Measurements from ENCODE around the gene ARHGAP28. TPM values are rescaled to one million over a fixed set of nuclear protein-coding genes. Genes with fewer than 3 reads are reported as not detected.

ARHGAP28 gene
- total RNA-seq, 2 experiments from 2014 or later: not detected

- CTCF ChIA-PET: no interaction called here
- no peaks in the 10 kb centered on the region for H3K27me3 ChIP-seq (ENCODE audit: control insufficient read depth in 1 of 2, insufficient read depth in 2 of 2, low read length in 2 of 2)
- ATAC-seq (ENCODE audit: poor library complexity) (no peak), DNase-seq (no peak)
- Mint-ChIP-seq H3K9me3 (peaks cover 2% of the 10 kb centered on the region), H3K27me3 (no peaks in the 10 kb centered on the region), H3K27ac (no peak overlapping the region), H3K36me3 (ENCODE audit: low read depth) (no peaks in the 10 kb centered on the region), H3K4me1 (ENCODE audit: low read depth) (no peaks in the 10 kb centered on the region), H3K4me3 (no peak overlapping the region)
- TF ChIP-seq CTCF (IDR thresholded peaks at IDR 0.05): no peak
- POLR2A ChIA-PET: no interaction called here
- peaks cover 0 to 7% of the 10 kb centered on the region in 2 experiments for H3K9me3 ChIP-seq (ENCODE audit: control insufficient read depth in 1 of 2, insufficient read depth in 1 of 2, low read length in 2 of 2)
- H3K4me3 ChIP-seq (ENCODE audit: low read length): no peak overlapping the region
- no peaks in the 10 kb centered on the region for H3K4me1 ChIP-seq (ENCODE audit: insufficient read depth, low read length)
- intact Hi-C loops (cut with DNase I, micrococcal nuclease): no loop called here
- H3K27ac ChIP-seq (ENCODE audit: low read depth in 1 of 2, low read length in 2 of 2): no peak overlapping the region
- no peaks in the 10 kb centered on the region for H3K36me3 ChIP-seq (ENCODE audit: insufficient read depth, low read length)
Measured at GRCh38 chr18:6757931-6758330, 28.4 kb downstream of the ARHGAP28 start.

DNA sequence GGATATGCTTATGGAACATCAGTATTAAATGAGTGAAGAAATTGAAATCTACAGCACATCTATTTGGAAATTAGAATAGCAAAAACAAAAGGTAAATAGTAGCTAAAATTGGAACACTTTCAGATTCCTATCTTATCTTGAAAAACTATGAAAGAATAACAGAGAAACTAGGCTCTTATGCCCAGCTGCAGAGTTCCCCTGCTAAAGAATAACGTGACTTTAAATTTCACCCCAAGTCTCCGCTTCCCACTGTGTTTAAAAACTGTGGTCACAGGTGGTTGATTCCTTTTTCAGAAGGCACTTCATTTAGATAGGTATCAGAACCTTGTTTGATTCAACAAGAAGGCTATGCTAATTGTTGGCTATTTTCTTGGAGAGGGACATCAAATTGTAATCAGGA lies 30.1 kb downstream of the ARHGAP28 start:
- DNase-seq (no peak), ATAC-seq (ENCODE audit: poor library complexity) (no peak)
- Mint-ChIP-seq H3K4me1 (ENCODE audit: low read depth) (no peaks in the 10 kb centered on the region), H3K4me3 (no peak overlapping the region), H3K27ac (no peak overlapping the region), H3K27me3 (no peaks in the 10 kb centered on the region), H3K36me3 (ENCODE audit: low read depth) (no peaks in the 10 kb centered on the region), H3K9me3 (peaks cover 2% of the 10 kb centered on the region)
- Histone ChIP-seq H3K4me3 (ENCODE audit: low read length) (no peak overlapping the region), H3K4me1 (ENCODE audit: insufficient read depth, low read length) (no peaks in the 10 kb centered on the region), H3K27me3 (ENCODE audit: control insufficient read depth in 1 of 2, insufficient read depth in 2 of 2, low read length in 2 of 2) (no peaks in the 10 kb centered on the region), H3K27ac (ENCODE audit: low read depth in 1 of 2, low read length in 2 of 2) (no peak overlapping the region), H3K9me3 (ENCODE audit: control insufficient read depth in 1 of 2, insufficient read depth in 1 of 2, low read length in 2 of 2) (peaks cover 0 to 7% of the 10 kb centered on the region in 2 experiments), H3K36me3 (ENCODE audit: insufficient read depth, low read length) (no peaks in the 10 kb centered on the region)
- TF ChIP-seq CTCF (IDR thresholded peaks at IDR 0.05): no peak
- intact Hi-C loops (cut with DNase I, micrococcal nuclease): no loop called here
- POLR2A ChIA-PET: no interaction called here
- CTCF ChIA-PET: no interaction called here

- CTCF ChIA-PET: no interaction called here
- no peak overlapping the region for H3K27ac Mint-ChIP-seq
- H3K4me1 Mint-ChIP-seq (ENCODE audit: low read depth): no peaks in the 10 kb centered on the region
- Histone ChIP-seq H3K4me1 (ENCODE audit: insufficient read depth, low read length) (no peaks in the 10 kb centered on the region), H3K36me3 (ENCODE audit: insufficient read depth, low read length) (no peaks in the 10 kb centered on the region), H3K27ac (ENCODE audit: low read depth in 1 of 2, low read length in 2 of 2) (no peak overlapping the region), H3K27me3 (ENCODE audit: control insufficient read depth in 1 of 2, insufficient read depth in 2 of 2, low read length in 2 of 2) (no peaks in the 10 kb centered on the region), H3K4me3 (ENCODE audit: low read length) (no peak overlapping the region), H3K9me3 (ENCODE audit: control insufficient read depth in 1 of 2, insufficient read depth in 1 of 2, low read length in 2 of 2) (peaks cover 0 to 3% of the 10 kb centered on the region in 2 experiments)
- intact Hi-C loops (cut with DNase I, micrococcal nuclease): no loop called here
- POLR2A ChIA-PET: no interaction called here
- no peaks in the 10 kb centered on the region for H3K27me3 Mint-ChIP-seq
- no peak for TF ChIP-seq CTCF (IDR thresholded peaks at IDR 0.05)
- no peaks in the 10 kb centered on the region for H3K36me3 Mint-ChIP-seq (ENCODE audit: low read depth)
- ATAC-seq (ENCODE audit: poor library complexity): no peak
- DNase-seq: no peak
- peaks cover 7% of the 10 kb centered on the region for H3K9me3 Mint-ChIP-seq
- H3K4me3 Mint-ChIP-seq: no peak overlapping the region
Measured at GRCh38 chr18:6763524-6763923, 34.0 kb downstream of the ARHGAP28 start.
